HepG2 (cell line): Measurements from ENCODE around the gene SNX24. TPM values are rescaled to one million over a fixed set of nuclear protein-coding genes. Genes with fewer than 3 reads are reported as not detected.

Source experiments
- AKAP8 ChIP-seq: sonication (generic); formaldehyde crosslinking; IDR thresholded peaks from 2 replicates; pipeline ENCODE4 v1.5.1; 2020; ENCODE audit warnings: mild to moderate bottlenecking, missing genetic modification reagents
- KAT8 ChIP-seq: IDR thresholded peaks from 2 replicates; pipeline ENCODE4 v1.6.1; 2016; ENCODE audit warnings: missing genetic modification reagents, missing compliant biosample characterization
- LCORL ChIP-seq, 2 experiments: fragments of 450-650 bp in 1 of 2; sonication (generic) in 1 of 2; formaldehyde crosslinking in 1 of 2; IDR thresholded peaks; 2 replicates each; pipeline versions ENCODE4 v1.5.0 to v1.6.1; 2017 to 2020; ENCODE audit warnings: antibody characterized with exemption in 1 of 2, missing genetic modification reagents in 1 of 2
- NFAT5 ChIP-seq: sonication (generic); formaldehyde crosslinking; IDR thresholded peaks from 2 replicates; pipeline ENCODE4 v1.4.0; 2020; ENCODE audit warnings: missing genetic modification reagents
- NR1H2 ChIP-seq: sonication (generic); formaldehyde crosslinking; IDR thresholded peaks from 2 replicates; pipeline ENCODE4 v1.8.1; 2022; ENCODE audit warnings: low read depth, missing genetic modification reagents, borderline replicate concordance
- PLRG1 ChIP-seq: fragments of 450-650 bp; conservative IDR thresholded peaks from 2 replicates; pipeline ENCODE4 v1.6.1; 2016
- TARDBP ChIP-seq: sonication (generic); formaldehyde crosslinking; IDR thresholded peaks from 2 replicates; pipeline ENCODE4 v1.8.0; 2022; ENCODE audit warnings: mild to moderate bottlenecking, missing genetic modification reagents
- ZBTB8A ChIP-seq: sonication (generic); formaldehyde crosslinking; IDR thresholded peaks from 2 replicates; pipeline ENCODE4 v1.4.0; 2020; ENCODE audit warnings: mild to moderate bottlenecking, low read depth, missing genetic modification reagents, borderline replicate concordance
- ZNF12 ChIP-seq: sonication (generic); formaldehyde crosslinking; IDR thresholded peaks from 2 replicates; pipeline ENCODE4 v1.5.0; 2020; ENCODE audit warnings: missing genetic modification reagents
- ZNF121 ChIP-seq: sonication (generic); formaldehyde crosslinking; IDR thresholded peaks from 2 replicates; pipeline ENCODE4 v1.5.0; 2020; ENCODE audit warnings: mild to moderate bottlenecking, missing genetic modification reagents
- ZNF18 ChIP-seq: sonication (generic); formaldehyde crosslinking; IDR thresholded peaks from 2 replicates; pipeline ENCODE4 v1.8.0; 2022; ENCODE audit warnings: mild to moderate bottlenecking, missing genetic modification reagents; ENCODE audit not compliant: insufficient replicate concordance
- ZNF430 ChIP-seq: sonication (generic); formaldehyde crosslinking; IDR thresholded peaks from 2 replicates; pipeline ENCODE4 v1.9.0; 2021; ENCODE audit warnings: mild to moderate bottlenecking, missing genetic modification reagents
- ZNF547 ChIP-seq: sonication (generic); formaldehyde crosslinking; IDR thresholded peaks from 2 replicates; pipeline ENCODE4 v1.5.1; 2020; ENCODE audit warnings: mild to moderate bottlenecking, missing genetic modification reagents
- ZXDC ChIP-seq: sonication (generic); formaldehyde crosslinking; IDR thresholded peaks from 2 replicates; pipeline ENCODE4 v1.5.0; 2020; ENCODE audit warnings: mild to moderate bottlenecking, missing genetic modification reagents
- polyA plus RNA-seq, 8 experiments: library from polyadenylated mRNA; depleted of rRNA in 3 of 8; stranded (reverse) in 7 of 8; unstranded in 1 of 8; fragments of >200 nt; fragmentation: Illumina TruSeq in 4 of 8; extraction: Trizol in 4 of 8; gene quantifications; 2 replicates each; pipeline versions ENCODE4 v1.2.1 to v1.2.3, GENCODE V29; 2011 to 2016; ENCODE audit warnings: low read depth in 4 of 8, missing spikeins in 1 of 8, mixed read lengths in 1 of 8; ENCODE audit not compliant: insufficient read depth in 1 of 8
- total RNA-seq, 5 experiments: library from RNA; depleted of rRNA; stranded (reverse); fragments of >200 nt; fragmentation: Illumina TruSeq; extraction: Trizol; gene quantifications; 2 replicates each; pipeline ENCODE4 v1.2.3, GENCODE V29; 2016; ENCODE audit warnings: low read depth in 1 of 5
- TF ChIP-seq, protein P1 (sequence below): sonication (generic); formaldehyde crosslinking; IDR thresholded peaks from 2 replicates; pipeline ENCODE4 v1.4.0; 2020; ENCODE audit warnings: mild to moderate bottlenecking, missing genetic modification reagents
- TF ChIP-seq, protein P2 (sequence below): sonication (generic); formaldehyde crosslinking; IDR thresholded peaks from 2 replicates; pipeline ENCODE4 v1.4.0; 2020; ENCODE audit warnings: mild to moderate bottlenecking, missing genetic modification reagents
- TF ChIP-seq, protein P3 (sequence below): IDR thresholded peaks from 2 replicates; pipeline ENCODE4 v1.6.1; 2016; ENCODE audit warnings: missing compliant biosample characterization, missing genetic modification reagents, borderline replicate concordance

Gene SNX24
- total and polyA plus RNA-seq, 2 of the 13 experiments (the other 11 are each of a cell fraction or from before 2014, with no cell fraction given) = 7.2 to 23.7 TPM

GRCh38 chr5:123036391-123037103, 191.1 kb downstream of the SNX24 start, which contains the start of gene PPIC (continued):
- TF ChIP-seq ZXDC (CRISPR knock-in tag) (peak; percentile 86), PLRG1 (no peak), ZNF430 (CRISPR knock-in tag) (0 out of 2 replicates have a peak, but pooled peaks have one; percentile 27), KAT8 (CRISPR knock-in tag) (no peak), ZNF18 (CRISPR knock-in tag) (no peak), TARDBP (CRISPR knock-in tag) (0 out of 2 replicates have a peak, but pooled peaks have one; percentile 38), NR1H2 (CRISPR knock-in tag) (no peak), NFAT5 (CRISPR knock-in tag) (no peak), LCORL (IDR thresholded peaks at IDR 0.05) (no peak), LCORL (CRISPR knock-in tag; IDR thresholded peaks at IDR 0.05) (0 out of 2 replicates have a peak, but pooled peaks have one; percentile 3), ZNF12 (CRISPR knock-in tag) (no peak), AKAP8 (CRISPR knock-in tag) (0 out of 2 replicates have a peak, but pooled peaks have one; percentile 37), ZBTB8A (CRISPR knock-in tag) (no peak), ZNF121 (CRISPR knock-in tag) (no peak), ZNF547 (CRISPR knock-in tag) (no peak)
- TF ChIP-seq, protein P1, sequence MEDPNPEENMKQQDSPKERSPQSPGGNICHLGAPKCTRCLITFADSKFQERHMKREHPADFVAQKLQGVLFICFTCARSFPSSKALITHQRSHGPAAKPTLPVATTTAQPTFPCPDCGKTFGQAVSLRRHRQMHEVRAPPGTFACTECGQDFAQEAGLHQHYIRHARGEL (CRISPR knock-in tag) = no peak
- TF ChIP-seq, protein P2, sequence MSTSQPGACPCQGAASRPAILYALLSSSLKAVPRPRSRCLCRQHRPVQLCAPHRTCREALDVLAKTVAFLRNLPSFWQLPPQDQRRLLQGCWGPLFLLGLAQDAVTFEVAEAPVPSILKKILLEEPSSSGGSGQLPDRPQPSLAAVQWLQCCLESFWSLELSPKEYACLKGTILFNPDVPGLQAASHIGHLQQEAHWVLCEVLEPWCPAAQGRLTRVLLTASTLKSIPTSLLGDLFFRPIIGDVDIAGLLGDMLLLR (CRISPR knock-in tag) = no peak
- TF ChIP-seq, protein P3, sequence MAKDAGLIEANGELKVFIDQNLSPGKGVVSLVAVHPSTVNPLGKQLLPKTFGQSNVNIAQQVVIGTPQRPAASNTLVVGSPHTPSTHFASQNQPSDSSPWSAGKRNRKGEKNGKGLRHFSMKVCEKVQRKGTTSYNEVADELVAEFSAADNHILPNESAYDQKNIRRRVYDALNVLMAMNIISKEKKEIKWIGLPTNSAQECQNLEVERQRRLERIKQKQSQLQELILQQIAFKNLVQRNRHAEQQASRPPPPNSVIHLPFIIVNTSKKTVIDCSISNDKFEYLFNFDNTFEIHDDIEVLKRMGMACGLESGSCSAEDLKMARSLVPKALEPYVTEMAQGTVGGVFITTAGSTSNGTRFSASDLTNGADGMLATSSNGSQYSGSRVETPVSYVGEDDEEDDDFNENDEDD = 0 out of 2 replicates have a peak, but pooled peaks have one; percentile 29
